ENCODE data around the gene NXPH3. TPM values are rescaled to one million over a fixed set of nuclear protein-coding genes. Genes with fewer than 3 reads are reported as not detected.

NXPH3 gene
- total and polyA plus RNA-seq, 2 of the 13 experiments (the other 11 are each of a cell fraction or from before 2014, with no cell fraction given) = 0.04 to 0.58 TPM

GRCh38 chr17:49567871-49568694 is 7.6 kb upstream of the NXPH3 start (continued):
- TF ChIP-seq STAT6 (CRISPR knock-in tag; IDR thresholded peaks at IDR 0.05; ENCODE audit: borderline replicate concordance) (no peak), MED13 (CRISPR knock-in tag; IDR thresholded peaks at IDR 0.05) (no peak), ZNF331 (CRISPR knock-in tag; IDR thresholded peaks at IDR 0.05) (peak; percentile 72), SMAD9 (CRISPR knock-in tag; IDR thresholded peaks at IDR 0.05) (peak; percentile 71; the same call in 1 of the 2 replicates), ZNF570 (CRISPR knock-in tag; IDR thresholded peaks at IDR 0.05; ENCODE audit: borderline replicate concordance) (no peak), ZNF710 (CRISPR knock-in tag; IDR thresholded peaks at IDR 0.05; ENCODE audit: borderline replicate concordance) (0 out of 2 replicates have a peak, but pooled peaks have one; percentile 63), CREB1 (IDR thresholded peaks at IDR 0.05) (no peak), CREB1 (CRISPR knock-in tag; IDR thresholded peaks at IDR 0.05) (no peak), HNRNPLL (IDR thresholded peaks at IDR 0.05; ENCODE audit: low read depth, low read length, poor library complexity, severe bottlenecking) (peak; percentile 70), ZNF75D (CRISPR knock-in tag; IDR thresholded peaks at IDR 0.05; ENCODE audit: borderline replicate concordance) (no peak), JUNB (CRISPR knock-in tag; IDR thresholded peaks at IDR 0.05; ENCODE audit: borderline replicate concordance) (no peak), ZNF850 (CRISPR knock-in tag; conservative IDR thresholded peaks at IDR 0.05) (no peak), ZHX2 (IDR thresholded peaks at IDR 0.05; ENCODE audit: low read depth) (peak; percentile 57; the same call in 1 of the 2 replicates), ZHX2 (CRISPR knock-in tag; IDR thresholded peaks at IDR 0.05; ENCODE audit: borderline replicate concordance) (no peak), HMG20A (CRISPR knock-in tag; IDR thresholded peaks at IDR 0.05; ENCODE audit: borderline replicate concordance) (no peak), DBP (CRISPR knock-in tag; IDR thresholded peaks at IDR 0.05; ENCODE audit: not compliant biosample characterization) (no peak), PAF1 (CRISPR knock-in tag; IDR thresholded peaks at IDR 0.05) (no peak)

Data from HepG2 (cell line).